Pulmonary artery endothelial cell (primary cell): Measurements from ENCODE around the gene FASTKD1. TPM values are rescaled to one million over a fixed set of nuclear protein-coding genes. Genes with fewer than 3 reads are reported as not detected.
"Not testable (repeated sequence)": the region's sequence is repeated elsewhere in the genome, so short reads cannot be mapped to it uniquely, and the experiment has no call there.

ENCODE experiments used
- DNase-seq: peaks from one replicate; pipeline ENCODE4 v3.0.0-alpha.2; 2011; ENCODE audit warnings: low read depth, low spot score
- total RNA-seq: library from RNA; depleted of rRNA; stranded (reverse); fragments of >200 nt; gene quantifications from 2 replicates; pipeline ENCODE4 v1.2.3, GENCODE V29; 2014

The FASTKD1 gene, protein sequence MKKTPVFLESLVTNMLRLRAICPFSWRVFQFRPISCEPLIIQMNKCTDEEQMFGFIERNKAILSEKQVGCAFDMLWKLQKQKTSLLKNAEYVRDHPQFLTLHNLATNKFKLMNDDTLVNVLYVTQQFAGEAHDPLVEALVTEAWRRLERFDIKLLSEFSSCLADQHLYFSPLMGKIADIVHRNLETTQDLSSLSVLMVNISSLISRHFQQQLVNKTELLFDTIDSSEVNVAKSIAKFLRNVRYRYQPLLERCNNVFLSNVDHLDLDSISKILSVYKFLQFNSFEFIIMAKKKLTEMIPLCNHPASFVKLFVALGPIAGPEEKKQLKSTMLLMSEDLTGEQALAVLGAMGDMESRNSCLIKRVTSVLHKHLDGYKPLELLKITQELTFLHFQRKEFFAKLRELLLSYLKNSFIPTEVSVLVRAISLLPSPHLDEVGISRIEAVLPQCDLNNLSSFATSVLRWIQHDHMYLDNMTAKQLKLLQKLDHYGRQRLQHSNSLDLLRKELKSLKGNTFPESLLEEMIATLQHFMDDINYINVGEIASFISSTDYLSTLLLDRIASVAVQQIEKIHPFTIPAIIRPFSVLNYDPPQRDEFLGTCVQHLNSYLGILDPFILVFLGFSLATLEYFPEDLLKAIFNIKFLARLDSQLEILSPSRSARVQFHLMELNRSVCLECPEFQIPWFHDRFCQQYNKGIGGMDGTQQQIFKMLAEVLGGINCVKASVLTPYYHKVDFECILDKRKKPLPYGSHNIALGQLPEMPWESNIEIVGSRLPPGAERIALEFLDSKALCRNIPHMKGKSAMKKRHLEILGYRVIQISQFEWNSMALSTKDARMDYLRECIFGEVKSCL
- 16.0 and 27.0 TPM in 2 replicates for total RNA-seq

DNA sequence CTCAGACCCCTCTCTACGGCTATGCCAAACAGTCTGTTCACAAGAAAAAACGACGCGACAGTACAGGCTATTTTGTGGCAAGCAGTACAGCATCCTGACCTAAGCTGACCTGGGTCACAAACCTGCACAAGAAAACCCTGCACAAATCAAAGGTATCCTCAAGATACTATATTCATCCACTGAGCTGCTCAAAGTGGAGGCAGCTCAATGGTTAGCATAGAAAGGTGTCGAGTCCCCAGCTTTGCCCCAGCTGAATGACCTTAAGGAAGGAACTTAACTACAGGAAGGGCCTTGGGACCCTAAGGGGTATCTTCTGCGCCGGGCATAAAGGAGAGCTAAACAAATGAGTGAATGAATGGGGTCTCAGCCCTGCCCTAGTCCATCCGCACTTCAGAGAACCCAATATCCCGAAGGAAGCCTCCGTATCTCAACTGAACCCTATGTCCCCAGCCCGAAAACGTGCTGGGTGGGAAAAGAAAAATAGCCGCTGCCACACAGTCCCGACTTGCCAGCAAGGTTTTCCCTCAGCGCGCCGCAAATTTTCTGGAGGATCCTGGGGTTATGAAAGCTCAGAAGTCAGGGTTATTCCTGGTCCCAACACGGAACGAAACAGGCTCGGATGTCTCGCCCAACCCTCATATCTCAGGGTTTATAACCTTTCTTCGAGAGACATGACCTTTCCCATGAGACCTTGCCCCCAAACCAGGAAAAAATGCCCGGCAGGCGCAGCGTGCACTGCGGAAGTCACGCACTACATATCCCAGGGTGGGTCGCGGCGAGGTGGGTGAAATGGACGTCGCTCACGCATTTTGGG is at the start of gene FASTKD1:
Gene FASTKD1 (minus strand): TSS at position 706 of the 814 bp plus-strand sequence. CDS start 1,836 bp downstream, outside the sequence.
- DNase-seq, result peak; percentile 40

DNA sequence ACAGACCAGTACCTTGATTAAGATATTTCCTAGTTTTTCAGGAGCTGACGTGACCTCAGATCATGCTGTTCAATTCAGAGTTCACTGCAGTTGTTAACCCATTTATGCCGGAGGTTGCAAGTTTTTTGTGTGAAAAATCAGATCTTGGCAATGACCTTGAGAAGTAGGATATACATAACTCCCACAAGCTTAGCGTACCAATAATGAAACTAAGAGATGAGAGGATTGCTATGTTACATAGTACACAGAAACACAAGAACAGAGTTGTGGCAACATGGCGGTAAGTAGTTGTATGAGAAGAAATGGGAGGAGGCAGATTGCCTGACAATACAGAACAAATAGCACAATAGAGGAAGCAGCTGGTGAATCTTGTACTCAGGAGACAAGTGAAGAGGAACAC is 49.6 kb upstream of the FASTKD1 start:
- no peak for DNase-seq

DNA sequence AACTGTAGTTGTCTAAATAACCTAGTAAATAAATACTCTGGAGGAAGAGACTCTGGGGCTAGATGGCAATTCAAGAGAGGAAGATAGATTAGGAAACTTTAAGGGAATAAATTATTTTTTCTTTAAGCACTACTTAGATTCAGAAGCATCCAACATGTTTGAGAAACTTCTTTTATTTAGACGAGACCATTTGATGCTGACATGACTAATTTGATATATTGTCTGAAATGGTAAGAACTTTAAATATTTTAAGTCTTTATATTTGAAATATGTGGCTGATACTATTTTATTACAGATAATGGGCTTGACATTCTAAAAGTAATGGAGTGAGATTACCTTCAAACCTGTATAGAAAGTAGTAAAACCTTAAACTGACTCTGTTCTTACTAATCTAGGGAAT is 46.8 kb upstream of the FASTKD1 start:
- no peak for DNase-seq

DNA sequence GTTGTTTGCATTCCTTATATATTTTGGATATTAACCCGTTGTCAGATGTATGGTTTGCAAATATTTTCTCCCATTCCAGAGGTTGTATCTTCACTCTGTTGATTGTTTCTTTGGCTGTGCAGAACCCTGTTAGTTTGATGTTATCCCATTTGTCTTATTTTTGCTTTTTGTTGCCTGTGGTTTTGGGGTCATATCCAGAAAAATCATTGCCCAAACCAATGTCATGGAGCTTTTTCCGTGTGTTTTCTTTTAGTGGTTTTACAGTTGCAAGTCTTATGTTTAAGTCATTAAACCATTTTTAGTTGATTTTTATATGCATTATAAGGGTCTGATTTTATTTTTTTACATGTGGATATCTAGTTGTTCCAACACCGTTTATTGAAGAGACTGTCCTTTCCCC is 46.3 kb upstream of the FASTKD1 start:
- DNase-seq, result no peak

DNA sequence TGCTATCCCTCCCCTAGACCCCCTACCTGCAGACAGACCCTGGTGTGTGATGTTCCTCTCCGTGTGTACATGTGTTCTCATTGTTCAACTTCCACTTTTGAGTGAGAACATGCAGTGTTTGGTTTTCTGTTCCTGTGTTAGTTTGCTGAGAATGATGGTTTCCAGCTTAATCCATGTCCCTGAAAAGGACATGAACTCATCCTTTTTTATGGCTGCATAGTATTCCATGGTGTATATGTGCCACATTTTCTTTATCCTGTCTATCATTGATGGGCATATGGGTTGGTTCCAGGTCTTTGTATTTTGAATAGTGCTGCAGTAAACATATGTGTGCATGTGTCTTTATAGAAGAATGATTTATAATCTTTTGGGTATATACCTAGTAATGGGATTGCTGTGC is 42.3 kb upstream of the FASTKD1 start:
- not testable (repeated sequence) for DNase-seq

DNA sequence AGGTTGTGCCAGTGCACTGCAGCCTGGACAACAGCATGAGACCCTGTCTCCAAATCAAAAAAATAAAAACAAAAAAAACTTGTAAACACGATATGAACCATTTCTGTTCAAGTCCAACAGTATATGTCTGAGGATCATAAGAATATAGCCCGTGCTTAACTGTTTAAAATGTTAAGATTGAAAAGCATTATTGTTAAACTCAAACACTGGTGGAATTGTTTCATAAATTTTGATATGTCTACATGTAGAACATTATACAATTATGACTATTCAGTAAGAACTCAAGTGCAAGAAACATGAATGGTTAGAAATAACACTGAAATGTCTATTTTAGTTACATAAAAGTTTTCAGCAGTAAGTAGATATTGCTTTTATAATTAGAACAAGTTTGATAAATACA is 40.2 kb upstream of the FASTKD1 start:
- DNase-seq, result no peak

DNA sequence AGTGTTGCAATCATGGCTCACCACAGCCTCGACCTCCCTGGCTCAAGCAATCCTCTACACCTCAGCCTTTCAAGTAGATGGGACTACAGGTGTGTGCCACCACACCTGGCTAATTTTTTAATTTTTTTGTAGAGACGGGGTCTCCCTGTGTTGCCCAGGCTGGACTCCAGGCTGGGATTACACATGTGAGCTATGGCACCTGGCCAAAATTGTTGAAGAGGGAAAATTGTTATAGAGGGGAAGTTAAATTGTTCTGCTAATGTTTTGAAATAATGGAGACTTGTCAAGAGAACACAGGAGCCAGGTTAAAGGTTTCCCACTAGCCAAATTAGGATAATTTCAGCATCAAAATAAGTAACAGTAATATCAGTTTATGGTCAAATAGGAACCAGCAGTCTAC is 35.6 kb upstream of the FASTKD1 start:
- no peak for DNase-seq

DNA sequence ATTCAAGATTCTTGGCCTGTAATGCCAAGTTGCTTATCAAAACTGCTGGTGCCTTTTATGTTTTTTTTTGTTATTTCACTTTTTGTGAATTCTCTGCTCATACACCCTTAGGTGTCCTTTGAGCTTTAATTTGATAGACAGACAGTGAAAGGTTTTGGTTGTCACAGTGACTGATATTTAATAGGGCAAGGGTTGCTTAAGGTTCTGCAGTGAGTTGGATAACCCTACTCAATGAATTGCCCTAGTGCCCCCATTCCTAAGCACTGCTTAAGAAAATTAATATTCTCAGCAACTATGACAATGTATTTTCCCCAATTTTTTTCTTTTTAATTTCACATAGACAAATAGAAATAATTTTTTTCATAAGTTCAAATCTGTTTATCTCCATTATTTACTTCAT is 25.9 kb upstream of the FASTKD1 start:
- no peak for DNase-seq

DNA sequence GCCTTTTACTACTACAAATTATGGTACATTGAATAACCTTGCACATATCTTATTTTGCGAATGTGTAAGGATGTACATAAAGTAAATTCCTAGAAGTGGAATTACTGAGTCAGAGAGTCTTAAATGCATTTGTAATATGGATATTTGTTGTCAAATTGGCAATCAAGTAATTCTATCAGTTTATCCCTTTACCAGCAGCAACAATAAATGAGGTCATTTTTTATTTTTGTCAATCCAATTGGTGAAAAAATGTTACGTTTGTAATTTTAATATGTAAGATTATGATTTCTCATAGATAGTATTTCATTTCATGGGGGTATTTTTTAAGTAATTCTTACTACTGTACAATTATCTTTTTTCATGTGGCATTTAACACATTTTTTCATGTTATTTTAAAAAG is 25.3 kb upstream of the FASTKD1 start:
- DNase-seq, result no peak

DNA sequence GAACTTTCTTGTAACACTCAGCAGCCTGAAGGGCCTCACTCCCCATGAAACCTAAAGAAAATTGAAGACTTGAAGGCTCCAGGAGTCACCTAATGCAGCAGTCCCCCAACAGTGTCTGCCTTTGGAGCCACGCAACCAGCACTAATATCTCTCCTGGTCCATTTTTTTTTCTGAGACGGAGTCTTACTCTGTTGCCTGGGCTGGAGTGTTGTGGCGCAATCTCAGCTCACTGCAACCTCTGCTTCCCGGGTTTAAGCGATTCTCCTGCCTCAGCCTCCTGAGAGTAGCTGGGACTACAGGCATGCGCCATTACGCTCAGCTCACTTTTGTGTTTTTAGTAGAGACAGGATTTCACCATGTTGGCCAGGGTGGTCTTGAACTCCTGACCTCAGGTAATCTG is 22.9 kb upstream of the FASTKD1 start:
- DNase-seq, result not testable (repeated sequence)

DNA sequence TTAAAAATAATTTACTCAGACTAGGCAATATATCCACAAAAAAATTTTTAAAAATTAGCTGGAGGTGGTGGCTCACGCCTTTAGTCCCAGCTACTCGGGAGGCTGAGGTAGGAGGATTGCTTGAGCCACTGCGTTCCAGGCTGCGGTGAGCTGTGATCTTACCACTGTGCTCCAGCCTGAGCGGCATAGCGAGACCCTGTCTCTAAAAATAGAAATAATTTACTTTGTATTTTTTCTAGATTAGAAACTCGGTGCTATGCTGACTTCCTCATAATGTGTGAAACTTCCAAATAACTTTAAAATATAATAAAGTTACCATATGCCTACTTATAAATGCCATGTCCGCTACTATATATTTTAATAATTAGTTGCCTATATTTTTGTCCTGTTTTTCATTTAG is 17.1 kb upstream of the FASTKD1 start:
- no peak for DNase-seq

DNA sequence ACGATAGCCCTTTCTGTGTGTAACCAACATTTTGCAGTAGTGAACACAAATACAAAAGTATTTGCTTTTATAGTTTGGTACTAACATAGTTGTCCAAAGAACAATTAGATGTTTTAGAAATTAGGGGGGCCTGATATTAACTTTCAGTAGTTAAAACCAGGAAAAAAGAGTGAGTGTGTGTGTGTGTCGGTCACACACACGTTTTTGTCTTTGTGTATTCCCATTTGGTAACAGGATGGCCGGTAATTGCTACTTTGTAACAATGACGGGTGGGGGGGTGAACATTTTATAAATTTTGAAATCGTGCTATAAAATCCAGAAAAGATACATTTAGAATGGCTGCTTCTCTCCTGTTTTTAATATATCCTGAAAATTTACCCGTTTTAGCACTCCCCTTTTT is 12.0 kb upstream of the FASTKD1 start:
- no peak for DNase-seq

DNA sequence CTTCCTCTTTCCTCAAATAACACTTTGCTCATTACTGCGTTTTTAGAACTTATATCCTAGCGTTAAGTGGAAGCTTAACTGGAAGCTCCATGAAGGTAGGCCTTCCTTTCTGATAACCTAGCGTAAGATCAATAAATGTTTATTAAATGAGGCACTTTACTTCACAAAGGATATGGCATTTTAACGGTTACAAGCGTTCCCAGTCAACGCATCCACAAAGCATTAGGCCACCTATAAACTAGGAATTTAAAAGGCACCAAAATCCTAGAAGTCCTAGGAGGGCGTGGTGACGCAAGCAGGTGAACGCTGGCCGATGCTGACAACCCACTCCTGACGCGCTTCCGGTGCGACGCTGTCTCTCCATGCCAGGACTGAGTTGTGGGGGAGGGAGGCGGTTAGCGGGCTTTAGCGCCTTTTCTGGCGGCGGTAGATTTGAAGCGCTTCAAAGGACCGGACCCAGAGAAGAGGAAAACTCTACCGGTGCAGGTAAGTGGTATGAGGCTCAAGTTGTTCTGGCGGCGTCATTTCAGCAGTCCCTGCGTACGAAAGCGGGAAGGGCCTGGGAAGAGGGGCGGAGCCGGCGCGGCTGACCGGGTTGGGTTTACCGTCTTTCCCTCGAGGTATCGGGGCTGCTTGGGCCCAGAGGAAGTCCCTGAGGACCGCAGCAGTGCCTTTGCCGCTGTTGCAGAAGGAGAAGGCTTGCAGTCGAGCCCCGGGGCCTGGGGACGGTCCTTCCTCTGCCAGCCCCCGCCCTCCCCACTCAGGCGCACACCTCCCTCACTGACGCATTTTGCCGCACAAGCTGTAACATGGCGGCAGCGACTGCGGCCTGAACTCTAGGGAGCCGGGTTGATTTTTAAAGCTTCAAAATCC is 10.6 kb upstream of the FASTKD1 start, which contains the start of gene PPIG:
Gene PPIG (plus strand): TSS at position 347 of the 873 bp plus-strand sequence. CDS start 19,691 bp downstream, outside the sequence.
- DNase-seq, result peak; percentile 76

DNA sequence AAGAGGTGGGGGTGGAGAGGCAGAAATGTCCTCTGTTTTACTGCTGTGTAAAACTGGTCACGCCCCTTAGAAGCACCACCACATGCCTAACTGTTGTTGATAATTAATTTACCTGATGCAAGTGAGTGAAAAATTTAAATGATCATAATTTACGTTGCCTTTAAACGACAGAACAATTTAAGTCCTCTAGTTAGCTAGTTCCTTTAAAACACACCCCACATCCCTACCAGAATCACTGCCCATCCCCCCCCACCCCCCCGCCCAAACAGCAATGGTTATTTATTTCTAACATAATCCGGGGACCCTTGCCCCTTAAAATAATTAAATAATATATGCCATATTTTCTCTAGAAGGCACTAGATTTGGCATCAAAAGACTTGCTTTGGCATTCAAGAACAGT is 9.9 kb upstream of the FASTKD1 start:
- DNase-seq, result no peak

DNA sequence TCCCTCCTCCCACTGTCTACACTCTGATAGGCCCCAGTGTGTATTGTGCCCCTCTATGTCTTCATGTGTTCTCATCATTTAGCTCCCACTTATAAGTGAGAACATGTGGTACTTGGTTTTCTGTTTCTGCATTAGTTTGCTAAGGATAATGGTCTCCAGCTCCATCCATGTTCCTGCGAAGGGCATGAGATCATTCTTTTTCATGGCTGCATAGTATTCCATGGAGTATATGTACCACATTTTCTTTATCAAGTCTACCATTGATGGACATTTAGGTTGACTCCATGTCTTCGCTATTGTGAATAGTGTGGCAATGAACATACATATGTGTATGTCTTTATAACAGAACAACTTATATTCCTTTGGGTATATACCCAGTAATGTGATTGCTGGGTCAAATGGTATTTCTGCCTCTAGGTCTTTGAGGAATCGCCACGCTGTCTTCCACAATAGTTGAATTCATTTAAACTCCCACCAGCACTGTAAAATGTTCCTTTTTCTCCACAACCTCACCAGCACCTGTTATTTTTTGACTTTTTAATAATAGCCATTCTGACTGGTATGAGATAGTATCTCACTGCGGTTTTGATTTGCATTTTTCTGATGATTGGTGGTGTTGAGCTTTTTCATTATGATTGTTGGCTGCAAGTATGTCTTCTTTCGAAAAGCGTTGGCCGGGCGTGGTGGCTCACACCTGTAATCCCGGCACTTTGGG is 9.0 kb upstream of the FASTKD1 start:
- not testable (repeated sequence) for DNase-seq

DNA sequence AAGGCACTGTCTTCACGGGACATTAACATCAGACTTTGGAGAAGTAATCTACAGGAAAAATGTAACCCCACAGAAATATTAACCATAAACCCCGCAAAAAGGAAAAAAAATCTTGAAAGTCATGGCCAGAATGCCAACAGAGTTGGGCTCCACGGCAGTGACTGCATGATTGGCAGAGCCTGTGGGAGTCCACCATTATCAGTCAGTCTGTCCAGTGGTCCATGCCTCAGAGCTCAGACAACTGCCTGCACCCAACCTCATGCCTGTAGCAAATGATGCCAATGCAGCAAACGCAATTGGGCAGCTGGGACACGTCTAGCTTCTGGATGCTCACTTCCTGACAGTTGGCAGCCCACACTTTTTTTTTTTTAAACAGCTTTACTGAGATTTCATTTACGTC is 5.4 kb upstream of the FASTKD1 start:
- no peak for DNase-seq

DNA sequence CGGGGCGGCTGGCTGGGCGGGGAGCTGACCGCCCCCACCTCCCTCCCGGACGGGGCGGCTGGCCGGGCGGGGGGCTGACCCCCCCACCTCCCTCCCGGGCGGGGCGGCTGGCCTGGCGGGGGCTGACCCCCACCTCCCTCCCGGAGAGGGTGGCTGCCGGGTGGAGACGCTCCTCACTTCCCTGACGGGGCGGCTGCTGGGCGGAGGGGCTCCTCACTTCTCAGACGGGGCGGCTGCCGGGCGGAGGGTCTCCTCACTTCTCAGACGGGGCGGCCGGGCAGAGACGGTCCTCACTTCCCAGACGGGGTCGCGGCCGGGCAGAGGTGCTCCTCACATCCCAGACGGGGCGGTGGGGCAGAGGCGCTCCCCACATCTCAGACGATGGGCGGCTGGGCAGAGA is 1.6 kb upstream of the FASTKD1 start:
- not testable (repeated sequence) for DNase-seq

DNA sequence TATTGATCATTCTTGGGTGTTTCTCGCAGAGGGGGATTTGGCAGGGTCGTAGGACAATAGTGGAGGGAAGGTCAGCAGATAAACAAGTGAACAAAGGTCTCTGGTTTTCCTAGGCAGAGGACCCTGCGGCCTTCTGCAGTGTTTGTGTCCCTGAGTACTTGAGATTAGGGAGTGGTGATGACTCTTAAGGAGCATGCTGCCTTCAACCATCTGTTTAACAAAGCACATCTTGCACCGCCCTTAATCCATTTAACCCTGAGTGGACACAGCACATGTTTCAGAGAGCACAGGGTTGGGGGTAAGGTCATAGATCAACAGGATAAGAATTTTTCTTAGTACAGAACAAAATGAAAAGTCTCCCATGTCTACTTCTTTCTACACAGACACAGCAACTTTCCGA is 874 bp upstream of the FASTKD1 start:
- DNase-seq, result not testable (repeated sequence)

DNA sequence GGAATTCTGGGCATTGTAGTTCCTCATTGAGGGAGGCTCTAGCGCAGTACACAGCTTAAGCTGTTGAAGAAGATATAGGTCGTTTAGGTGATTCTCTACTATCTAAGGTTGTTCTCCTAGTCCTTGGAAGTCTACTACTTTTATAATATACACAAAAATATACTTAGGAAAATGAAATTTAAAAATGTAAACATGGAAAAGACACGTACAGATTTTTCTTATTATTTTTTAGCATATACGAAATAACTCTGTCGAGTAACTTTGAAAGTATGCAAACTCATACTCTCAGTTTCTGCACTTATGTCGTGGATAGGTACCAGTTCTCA is 272 bp upstream of the FASTKD1 start:
- no peak for DNase-seq

DNA sequence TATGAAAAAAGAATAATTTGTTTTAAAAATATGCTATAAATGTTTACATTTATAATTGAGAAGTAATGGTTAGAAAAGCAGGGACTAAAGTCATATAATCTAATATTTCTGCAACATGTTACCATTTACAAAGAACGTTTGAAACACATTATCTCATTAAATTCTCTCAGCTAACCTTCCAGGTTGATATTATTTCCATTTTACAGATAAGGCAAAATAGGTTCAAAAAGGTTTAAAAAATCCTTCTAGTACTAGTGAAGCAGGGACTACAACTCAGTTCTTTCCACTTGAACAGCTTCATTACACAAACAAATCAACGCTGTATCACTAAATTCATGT is 875 bp downstream of the FASTKD1 start:
- DNase-seq, result no peak
